GM21360 (cell line): ENCODE results near the gene TMIGD2.

Experiments used
- ATAC-seq: cut with Tn5 transposase; IDR thresholded peaks from one replicate; pipeline ENCODE4 v1.9.1; 2021; ENCODE audit warnings: mild to moderate bottlenecking, moderate library complexity; ENCODE audit not compliant: unreplicated experiment

TMIGD2 gene

GRCh38 chr19:4327252-4327876 is 25.2 kb upstream of the TMIGD2 start:
- ATAC-seq: no peak

- ATAC-seq: no peak
Measured at GRCh38 chr19:4326837-4327251, 24.7 kb upstream of the TMIGD2 start.

- ATAC-seq: no peak
Measured at GRCh38 chr19:4326215-4326836, 24.1 kb upstream of the TMIGD2 start.

- ATAC-seq: no peak
Measured at GRCh38 chr19:4324228-4324627, 22.0 kb upstream of the TMIGD2 start.

DNA sequence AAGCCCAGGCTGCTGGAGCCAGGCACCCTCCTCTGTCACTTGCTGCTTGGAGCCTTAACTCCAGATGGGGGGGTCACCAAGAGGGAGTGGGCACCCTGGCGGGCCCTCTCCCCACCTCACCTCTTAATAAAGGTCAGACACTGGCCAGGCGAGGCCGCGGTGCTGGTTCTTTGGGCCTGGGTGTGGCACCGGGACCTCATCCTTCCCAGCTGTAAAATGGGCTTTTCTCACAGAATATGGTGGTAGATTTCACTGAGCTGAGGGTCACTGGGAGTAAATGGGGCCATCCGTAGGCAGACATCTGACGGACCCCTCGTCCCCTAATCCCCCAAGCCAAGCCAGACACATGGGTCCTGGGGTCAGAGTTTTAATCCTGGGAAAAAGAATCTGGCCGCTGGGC is 21.5 kb upstream of the TMIGD2 start:
- no peak for ATAC-seq

- ATAC-seq: no peak
Measured at GRCh38 chr19:4322942-4323665, 20.9 kb upstream of the TMIGD2 start.

DNA sequence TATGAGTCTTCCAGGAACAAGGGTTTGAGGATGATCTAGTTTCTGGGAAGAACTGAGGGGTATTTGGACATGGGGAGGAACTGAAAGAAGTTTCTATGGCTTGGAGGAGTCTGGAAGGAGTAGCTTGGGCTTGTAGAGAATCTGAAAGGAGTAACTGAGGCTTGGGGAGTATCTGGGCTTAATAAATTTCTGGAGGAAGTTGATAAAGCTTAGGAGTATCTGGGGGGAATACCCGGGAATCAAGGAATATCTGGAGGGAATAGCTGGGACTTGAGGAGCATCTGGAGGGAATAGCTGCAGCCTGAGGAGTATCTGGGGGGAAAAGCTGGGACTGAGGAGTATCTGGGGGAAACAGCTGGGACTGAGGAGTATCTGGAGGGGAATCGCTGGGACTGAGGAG is 18.2 kb upstream of the TMIGD2 start:
- ATAC-seq: no peak

- ATAC-seq: no peak
Measured at GRCh38 chr19:4319067-4319718, 17.0 kb upstream of the TMIGD2 start.

DNA sequence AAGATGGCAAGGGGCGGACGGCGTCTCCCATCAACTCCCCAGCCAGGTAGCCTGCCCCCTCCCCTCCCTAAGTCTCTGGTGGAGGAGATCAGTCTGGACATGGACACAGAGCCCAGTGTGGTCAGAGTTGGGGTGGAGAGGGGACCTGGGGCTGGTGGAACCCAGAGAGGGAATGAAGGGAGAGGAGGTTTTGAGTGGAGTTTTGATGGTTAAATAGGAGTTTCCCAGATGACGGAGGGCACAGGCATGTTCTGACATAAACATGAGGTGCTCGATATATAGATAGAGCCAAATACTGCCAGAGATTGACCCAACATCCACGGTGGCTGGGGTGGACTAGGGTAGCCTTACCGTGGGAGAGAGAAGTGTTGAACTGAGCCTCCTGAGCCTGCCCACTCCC is 16.3 kb upstream of the TMIGD2 start:
- ATAC-seq: no peak

- ATAC-seq: no peak
Measured at GRCh38 chr19:4316956-4317355, 14.8 kb upstream of the TMIGD2 start.

DNA sequence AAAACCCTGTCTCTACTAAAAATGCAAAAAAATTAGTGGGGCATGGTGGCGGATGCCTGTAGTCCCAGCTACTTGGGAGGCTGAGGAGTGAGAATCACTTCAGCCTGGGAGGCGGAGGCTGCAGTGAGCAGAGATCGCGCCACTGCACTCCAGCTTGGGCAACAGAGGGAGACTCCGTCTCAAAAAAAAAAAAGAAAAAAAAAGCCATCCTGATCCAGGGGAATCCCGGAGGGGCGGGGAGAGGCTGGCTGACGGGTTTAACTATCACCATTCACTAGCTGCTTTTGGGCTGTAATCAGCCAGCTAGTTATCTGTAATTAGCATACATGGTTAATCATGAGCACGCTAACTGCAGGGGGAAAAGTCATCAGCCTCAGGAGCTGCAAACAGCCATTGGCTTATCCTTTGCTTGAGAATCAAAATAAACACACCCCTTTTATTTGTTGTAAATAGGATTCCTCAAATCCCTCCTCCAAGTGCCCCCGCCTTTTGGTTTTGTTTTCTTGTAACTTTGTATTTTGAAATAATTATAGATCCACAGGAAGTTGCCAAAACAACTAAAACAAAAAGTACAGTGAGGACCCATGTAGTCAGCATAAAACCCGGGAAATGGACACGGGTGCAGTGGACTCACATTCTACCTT is 11.8 kb upstream of the TMIGD2 start:
- no peak for ATAC-seq

DNA sequence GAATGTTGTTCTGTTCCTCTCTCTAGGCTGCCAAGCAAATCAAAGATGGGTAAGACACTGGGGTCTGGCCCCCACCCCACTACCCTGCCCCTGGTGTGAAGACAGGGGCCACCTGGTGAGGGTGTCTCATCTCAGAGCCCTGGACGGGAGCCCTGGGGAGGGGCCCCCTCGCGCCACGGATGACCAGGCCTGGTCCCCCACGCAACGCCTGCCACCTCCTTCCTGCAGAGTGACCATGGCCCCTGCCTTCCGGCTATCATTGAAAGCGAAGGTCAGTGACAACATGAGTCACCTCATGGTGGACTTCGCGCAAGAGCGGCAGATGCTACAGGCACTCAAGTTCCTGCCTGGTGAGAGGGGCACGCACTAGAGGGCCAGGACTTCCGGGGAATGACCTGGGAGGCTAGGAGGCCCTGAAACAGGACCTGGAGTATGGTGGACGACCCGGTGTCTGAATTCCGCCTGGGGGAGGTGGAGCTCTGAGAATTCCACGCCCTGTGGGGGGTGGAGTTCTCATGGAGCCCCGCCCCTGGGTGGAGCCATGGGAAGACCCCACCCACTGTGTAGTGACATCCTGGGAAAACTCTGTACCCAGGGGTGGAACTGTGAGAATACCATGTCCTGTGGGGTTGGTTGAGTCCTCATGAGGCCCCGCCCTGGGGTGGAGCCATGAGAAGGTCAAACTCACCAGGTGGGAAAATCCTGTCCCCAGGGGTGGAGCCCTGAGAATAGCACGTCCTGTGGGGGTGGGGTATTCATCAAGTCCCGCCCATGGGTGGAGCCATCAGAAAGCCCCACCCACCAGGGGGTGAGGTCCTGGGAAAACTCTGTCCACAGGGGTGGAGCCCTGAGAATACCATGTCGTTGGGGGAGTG is 8.3 kb upstream of the TMIGD2 start:
- no peak for ATAC-seq

- ATAC-seq: no peak
Measured at GRCh38 chr19:4305659-4306058, 3.5 kb upstream of the TMIGD2 start.

GRCh38 chr19:4305257-4305612 is 3.0 kb upstream of the TMIGD2 start:
- ATAC-seq: no peak

GRCh38 chr19:4304538-4305256 is 2.5 kb upstream of the TMIGD2 start, which contains the start of gene FSD1:
Gene FSD1, plus strand, starts transcription at chr19:4304598. Its CDS starts 149 bp downstream, at chr19:4304747.
- ATAC-seq: no peak

DNA sequence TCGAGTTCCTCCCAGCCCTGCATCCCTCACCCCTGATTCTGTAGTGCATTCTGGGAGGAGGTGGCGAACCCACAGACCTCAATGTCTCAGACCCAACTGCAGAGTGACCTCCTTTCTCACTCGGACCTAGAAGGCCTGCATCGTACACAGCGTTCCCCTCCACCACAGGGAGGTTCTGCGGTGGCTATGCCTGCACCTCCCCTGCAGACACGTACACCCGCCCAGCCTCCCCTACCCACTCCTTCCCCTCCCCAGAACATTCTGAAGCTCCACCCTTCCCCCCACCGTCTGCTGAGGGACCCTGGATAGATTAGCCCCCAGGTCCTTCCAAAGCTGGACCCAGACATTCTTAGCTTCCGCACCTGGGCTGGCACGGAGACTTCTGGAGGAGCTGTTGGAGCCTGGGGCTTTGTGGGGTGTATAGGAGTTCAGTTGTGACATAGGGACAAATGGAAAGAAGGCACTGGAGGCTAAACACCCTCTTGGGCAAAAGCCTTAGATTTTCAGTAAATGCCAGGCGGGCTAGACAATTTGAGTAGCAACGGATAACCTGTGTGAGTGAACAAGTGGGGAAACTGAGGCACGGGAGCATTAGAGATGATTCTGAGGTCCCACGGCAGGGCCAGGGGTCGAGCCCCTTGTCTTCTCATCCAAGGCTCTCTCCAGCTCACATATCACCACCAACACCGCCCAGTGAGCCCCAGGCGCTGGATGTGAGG is 1.8 kb upstream of the TMIGD2 start:
- ATAC-seq: no peak

- ATAC-seq: no peak
Measured at GRCh38 chr19:4301590-4302242, 473 bp downstream of the TMIGD2 start.

DNA sequence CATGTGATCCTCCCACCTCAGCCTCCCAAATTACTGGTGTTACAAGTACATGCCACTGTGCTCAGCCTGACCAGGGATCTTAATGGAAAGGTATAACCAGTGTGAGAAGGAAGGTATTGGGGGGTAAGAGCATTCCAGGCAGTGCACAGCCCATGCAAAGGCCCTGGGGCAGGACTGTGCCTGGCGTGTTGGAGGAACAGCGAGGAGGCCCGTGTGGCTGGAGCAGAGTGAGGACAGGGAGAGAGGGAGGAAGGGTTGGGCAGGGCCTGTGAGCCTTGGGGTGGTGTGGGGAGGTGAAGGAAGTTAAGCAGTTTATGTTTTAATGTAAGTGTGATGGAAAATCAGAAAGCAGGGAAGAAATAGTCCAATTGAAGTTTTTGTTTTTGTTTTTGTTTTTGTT is 1.6 kb downstream of the TMIGD2 start:
- ATAC-seq: no peak
